Aorta (tissue), 5 donors: ENCODE results near the gene CHPF. TPM values are rescaled to one million over a fixed set of nuclear protein-coding genes. Genes with fewer than 3 reads are reported as not detected.

Experiments
- ATAC-seq: fragments of 200-7000 bp; cut with Tn5 transposase; one replicate; pipeline ENCODE4 v1.9.1; 2022; ENCODE audit warnings: moderate library complexity; ENCODE audit not compliant: low FRiP score
- DNase-seq, 2 donors: peaks; one replicate each; pipeline ENCODE4 v3.0.0-alpha.2; 2020
- H3K27ac ChIP-seq, 2 donors: one replicate each; pipeline ENCODE4 v1.5.1; 2013; ENCODE audit warnings: low read length in 2 of 2, mild to moderate bottlenecking in 2 of 2, moderate library complexity in 2 of 2, control low read depth in 1 of 2, inconsistent platforms in 1 of 2, low read depth in 1 of 2
- H3K27me3 ChIP-seq, 2 donors: one replicate each; pipeline ENCODE4 v1.6.1; 2013; ENCODE audit warnings: control low read depth in 1 of 2, low read length in 1 of 2, mild to moderate bottlenecking in 1 of 2, moderate library complexity in 1 of 2; ENCODE audit not compliant: insufficient read depth in 2 of 2, control insufficient read depth in 1 of 2
- H3K36me3 ChIP-seq, 2 donors: one replicate each; pipeline ENCODE4 v1.6.1; 2013; ENCODE audit warnings: control low read depth in 1 of 2, low read length in 1 of 2, mild to moderate bottlenecking in 1 of 2; ENCODE audit not compliant: insufficient read depth in 2 of 2, control insufficient read depth in 1 of 2
- H3K4me1 ChIP-seq, 2 donors: one replicate each; pipeline ENCODE4 v1.6.1; 2013; ENCODE audit warnings: low read length in 2 of 2, control low read depth in 1 of 2, mild to moderate bottlenecking in 1 of 2, moderate library complexity in 1 of 2; ENCODE audit not compliant: insufficient read depth in 2 of 2, control insufficient read depth in 1 of 2
- H3K4me3 ChIP-seq, 2 donors: one replicate each; pipeline ENCODE4 v1.5.1; 2013; ENCODE audit warnings: low read length in 2 of 2, control low read depth in 1 of 2, mild to moderate bottlenecking in 1 of 2
- H3K9me3 ChIP-seq: one replicate; pipeline ENCODE4 v1.6.1; 2013; ENCODE audit warnings: mild to moderate bottlenecking, low read length; ENCODE audit not compliant: control insufficient read depth
- WGBS, 2 donors: extraction: QIAGEN DNeasy Blood & Tissue Kit; methylation state at CpG; one replicate each; pipeline ENCODE4 v1.1.7; 2013; 5-methylcytosine and 5-hydroxymethylcytosine counted together
- intact Hi-C, 2 donors: fragments of 100-400 bp; cut with DNase I; formaldehyde crosslinking; loops; one replicate each; pipeline versions ENCODE4 v1.14.2 to v1.15.0; 2022
- polyA plus RNA-seq, 2 donors: library from polyadenylated mRNA; stranded (reverse); fragments of 200-250 nt; gene quantifications; one replicate each; pipeline ENCODE4 v1.2.3, GENCODE V29; 2013
- total RNA-seq, 2 donors: library from RNA; stranded (reverse); fragmentation: NEBNext Ultra II Directional; extraction: Animal tissue kit (Norgen Biotek cat#: 25700); gene quantifications; one replicate each; pipeline ENCODE4 v1.2.1, GENCODE V29; 2021
- donor health status: healthy with polysubstance abuse.
- donor health status: Bipolar disorder and iron deficiency.
- donor health status: DM: no; HTN: no; CAD: no.
- donor health status: DM: no; HTN: no; CAD: no.
- donor health status: DM: yes; HTN: yes; CAD: no.

The CHPF gene
- total and polyA plus RNA-seq, 4 donors = 20.0 to 81.2 (median 73.2) TPM

GRCh38 chr2:219494952-219495530 is 48.6 kb downstream of the CHPF start:
- H3K27ac ChIP-seq = no peak overlapping the region
- WGBS, 2 donors = 20 to 25% methylated on average over 10 of the region's 10 CpGs
- H3K9me3 ChIP-seq = no peaks in the 10 kb centered on the region
- DNase-seq (no peak), ATAC-seq (no peak)
- H3K4me3 ChIP-seq = no peak overlapping the region
- H3K27me3 ChIP-seq = no peaks in the 10 kb centered on the region
- H3K36me3 ChIP-seq = peaks cover 0 to 3% of the 10 kb centered on the region in 2 donors
- intact Hi-C loops = loop anchor here (5.0 kb wide), 2 partner anchors 33 to 48 kb away; no protein-coding TSS in a partner anchor
- no peaks in the 10 kb centered on the region for H3K4me1 ChIP-seq

DNA sequence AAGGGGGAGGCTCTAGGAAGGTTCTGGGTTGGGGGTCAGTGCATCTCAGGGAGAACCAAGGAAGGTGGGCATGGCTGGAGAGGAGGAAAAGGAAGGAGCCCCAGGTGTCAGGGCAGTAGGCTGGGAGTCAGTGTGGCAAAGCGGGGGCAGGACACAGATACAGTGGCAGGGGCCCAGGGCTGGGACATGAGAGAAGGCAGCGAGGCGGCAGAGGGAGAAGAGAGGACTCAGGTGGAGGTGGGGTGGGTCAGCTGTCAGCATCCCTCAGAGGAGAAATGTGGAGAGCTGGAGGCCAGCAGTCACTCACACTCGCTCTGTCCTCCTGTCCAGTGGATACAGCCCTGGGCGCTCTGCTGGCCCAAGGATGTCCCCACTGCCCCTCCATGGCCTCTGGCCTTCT is 50.5 kb downstream of the CHPF start:
- H3K27ac ChIP-seq = no peak overlapping the region
- no peak overlapping the region for H3K4me3 ChIP-seq
- no peaks in the 10 kb centered on the region for H3K27me3 ChIP-seq
- DNase-seq (no peak), ATAC-seq (no peak)
- intact Hi-C loops = no loop called here
- H3K36me3 ChIP-seq = peaks cover 0 to 3% of the 10 kb centered on the region in 2 donors
- no peaks in the 10 kb centered on the region for H3K9me3 ChIP-seq
- H3K4me1 ChIP-seq = no peaks in the 10 kb centered on the region
- 91 to 94% methylated on average over 4 to 5 of the region's 5 CpGs for WGBS, 2 donors

GRCh38 chr2:219492575-219492974 is 51.0 kb downstream of the CHPF start:
- H3K4me1 ChIP-seq = no peaks in the 10 kb centered on the region
- DNase-seq (no peak), ATAC-seq (no peak)
- no peaks in the 10 kb centered on the region for H3K9me3 ChIP-seq
- peaks cover 0 to 3% of the 10 kb centered on the region in 2 donors for H3K36me3 ChIP-seq
- intact Hi-C loops = no loop called here
- no peaks in the 10 kb centered on the region for H3K27me3 ChIP-seq
- 70 to 72% methylated on average over 20 of the region's 20 CpGs for WGBS, 2 donors
- no peak overlapping the region for H3K4me3 ChIP-seq
- no peak overlapping the region for H3K27ac ChIP-seq

GRCh38 chr2:219491278-219491963 is 52.2 kb downstream of the CHPF start:
- DNase-seq (no peak), ATAC-seq (no peak)
- Histone ChIP-seq H3K9me3 (no peaks in the 10 kb centered on the region), H3K27ac (no peak overlapping the region), H3K36me3 (peaks cover 0 to 3% of the 10 kb centered on the region in 2 donors), H3K4me3 (no peak overlapping the region), H3K27me3 (no peaks in the 10 kb centered on the region), H3K4me1 (no peaks in the 10 kb centered on the region)
- intact Hi-C loops = no loop called here
- WGBS, 2 donors = 70 to 72% methylated on average over 14 of the region's 14 CpGs

DNA sequence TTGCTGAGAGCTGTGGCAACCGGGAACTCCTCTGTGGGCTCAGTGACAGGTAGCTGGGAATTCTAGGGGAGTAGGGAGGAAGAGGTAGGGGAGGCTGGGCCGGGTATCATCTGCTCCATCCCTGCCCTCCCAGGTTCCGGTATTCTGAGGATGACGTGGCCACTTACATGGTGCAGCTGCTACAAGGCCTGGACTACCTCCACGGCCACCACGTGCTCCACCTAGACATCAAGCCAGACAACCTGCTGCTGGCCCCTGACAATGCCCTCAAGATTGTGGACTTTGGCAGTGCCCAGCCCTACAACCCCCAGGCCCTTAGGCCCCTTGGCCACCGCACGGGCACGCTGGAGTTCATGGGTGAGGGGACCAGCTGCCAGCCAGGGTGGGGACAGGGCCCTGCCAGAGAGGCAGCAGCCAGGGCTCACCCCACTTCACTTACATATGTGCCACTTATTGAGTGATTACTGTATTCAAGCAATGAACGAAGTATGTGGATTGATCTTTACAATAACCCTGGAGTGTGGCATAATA is 52.9 kb downstream of the CHPF start:
- DNase-seq = no peak
- peaks cover 0 to 3% of the 10 kb centered on the region in 2 donors for H3K36me3 ChIP-seq
- H3K27ac ChIP-seq = no peak overlapping the region
- H3K4me1 ChIP-seq = no peaks in the 10 kb centered on the region
- H3K4me3 ChIP-seq = no peak overlapping the region
- no peaks in the 10 kb centered on the region for H3K9me3 ChIP-seq
- no peaks in the 10 kb centered on the region for H3K27me3 ChIP-seq
- WGBS, 2 donors = 59 to 61% methylated on average over 10 of the region's 10 CpGs
- intact Hi-C loops = no loop called here
- no peak for ATAC-seq

GRCh38 chr2:219490186-219490585 is 53.4 kb downstream of the CHPF start:
- no peak overlapping the region for H3K27ac ChIP-seq
- H3K4me3 ChIP-seq = no peak overlapping the region
- DNase-seq (no peak), ATAC-seq (no peak)
- peaks cover 0 to 3% of the 10 kb centered on the region in 2 donors for H3K36me3 ChIP-seq
- H3K4me1 ChIP-seq = no peaks in the 10 kb centered on the region
- intact Hi-C loops = no loop called here
- 79% methylated on average over 23 of the region's 23 CpGs for WGBS, 2 donors
- no peaks in the 10 kb centered on the region for H3K9me3 ChIP-seq
- H3K27me3 ChIP-seq = no peaks in the 10 kb centered on the region

- intact Hi-C loops = no loop called here
- Histone ChIP-seq H3K4me3 (no peak overlapping the region), H3K4me1 (no peaks in the 10 kb centered on the region), H3K9me3 (no peaks in the 10 kb centered on the region), H3K27me3 (no peaks in the 10 kb centered on the region), H3K27ac (no peak overlapping the region), H3K36me3 (peaks cover 0 to 3% of the 10 kb centered on the region in 2 donors)
- ATAC-seq = no peak
- DNase-seq = no peak
- WGBS, 2 donors = 85 to 93% methylated on average over 9 of the region's 9 CpGs
These were observed 54.3 kb downstream of the CHPF start for GRCh38 chr2:219489315-219489714.
